Dermis blood vessel endothelial cell (primary cell): ENCODE results near the gene CNOT10. TPM values are rescaled to one million over a fixed set of nuclear protein-coding genes. Genes with fewer than 3 reads are reported as not detected.
"Not testable (repeated sequence)": the region's sequence is repeated elsewhere in the genome, so short reads cannot be mapped to it uniquely, and the experiment has no call there.

Experiments used
- DNase-seq: peaks from one replicate; pipeline ENCODE4 v3.0.0; 2010
- total RNA-seq: library from RNA; depleted of rRNA; stranded (reverse); fragments of >200 nt; gene quantifications from 2 replicates; pipeline ENCODE4 v1.2.3, GENCODE V29; 2014

CNOT10 gene
- 24.0 and 28.0 TPM in 2 replicates for total RNA-seq

- DNase-seq = peak; percentile 94
These were observed at the start of gene CNOT10 for GRCh38 chr3:32684800-32685542. Gene CNOT10, plus strand, starts transcription at chr3:32685188. Its CDS starts 273 bp downstream, at chr3:32685461.

GRCh38 chr3:32640939-32641338 is 44.0 kb upstream of the CNOT10 start:
- DNase-seq = no peak

- no peak for DNase-seq
These were observed 43.6 kb upstream of the CNOT10 start for GRCh38 chr3:32641356-32641755.

GRCh38 chr3:32643354-32643753 is 41.6 kb upstream of the CNOT10 start:
- no peak for DNase-seq

- no peak for DNase-seq
These were observed 41.2 kb upstream of the CNOT10 start for GRCh38 chr3:32643816-32644215.

GRCh38 chr3:32644380-32644779 is 40.6 kb upstream of the CNOT10 start:
- no peak for DNase-seq

GRCh38 chr3:32646761-32647160 is 38.2 kb upstream of the CNOT10 start:
- no peak for DNase-seq

GRCh38 chr3:32652337-32653100 is 32.5 kb upstream of the CNOT10 start:
- DNase-seq = not testable (repeated sequence)

- no peak for DNase-seq
These were observed 29.8 kb upstream of the CNOT10 start for GRCh38 chr3:32655167-32655566.

- DNase-seq = no peak
These were observed 24.4 kb upstream of the CNOT10 start for GRCh38 chr3:32660634-32661033.

- DNase-seq = no peak
These were observed 22.3 kb upstream of the CNOT10 start for GRCh38 chr3:32662647-32663046.

- DNase-seq = peak; percentile 72
These were observed 20.3 kb upstream of the CNOT10 start for GRCh38 chr3:32664630-32665075.

- DNase-seq = no peak
These were observed 17.9 kb upstream of the CNOT10 start for GRCh38 chr3:32667072-32667582.

- DNase-seq = not testable (repeated sequence)
These were observed 15.8 kb upstream of the CNOT10 start for GRCh38 chr3:32669226-32669625.

GRCh38 chr3:32673730-32674129 is 11.3 kb upstream of the CNOT10 start:
- not testable (repeated sequence) for DNase-seq

- no peak for DNase-seq
These were observed 9.8 kb upstream of the CNOT10 start for GRCh38 chr3:32675164-32675563.

- DNase-seq = no peak
These were observed 9.3 kb upstream of the CNOT10 start for GRCh38 chr3:32675650-32676049.

- DNase-seq = no peak
These were observed 3.2 kb upstream of the CNOT10 start for GRCh38 chr3:32681811-32682210.

- no peak for DNase-seq
These were observed 774 bp upstream of the CNOT10 start for GRCh38 chr3:32684029-32684799.

GRCh38 chr3:32685543-32686185 is 676 bp downstream of the CNOT10 start:
- peak; percentile 49 for DNase-seq

GRCh38 chr3:32686713-32687112 is 1.7 kb downstream of the CNOT10 start:
- no peak for DNase-seq

GRCh38 chr3:32691847-32692246 is 6.9 kb downstream of the CNOT10 start:
- DNase-seq = no peak
